HG03066 (cell line): ENCODE results near the gene PFKP.

Experiments used
- ATAC-seq: cut with Tn5 transposase; IDR thresholded peaks from one replicate; pipeline ENCODE4 v1.9.1; 2021; ENCODE audit warnings: low read depth; ENCODE audit not compliant: unreplicated experiment

The PFKP gene

GRCh38 chr10:3178042-3178441 lies 110.7 kb downstream of the PFKP start:
- ATAC-seq, result no peak

- ATAC-seq, result no peak
Measured at GRCh38 chr10:3179174-3179573, 111.8 kb downstream of the PFKP start.

- ATAC-seq, result no peak
Measured at GRCh38 chr10:3180355-3181025, 113.1 kb downstream of the PFKP start.

GRCh38 chr10:3185386-3185785 lies 118.0 kb downstream of the PFKP start:
- no peak for ATAC-seq

GRCh38 chr10:3186368-3186767 lies 119.0 kb downstream of the PFKP start:
- no peak for ATAC-seq
